NOMO-1 (cell line): ENCODE results near the gene VMP1.
"Not testable (repeated sequence)": the region's sequence is repeated elsewhere in the genome, so short reads cannot be mapped to it uniquely, and the experiment has no call there.

Source experiments
- DNase-seq, 2 experiments: peaks; one replicate each; lab custom pipeline; 2025; ENCODE audit not compliant: unreplicated experiment in 2 of 2; lab: John Stamatoyannopoulos, UW

Gene VMP1

GRCh38 chr17:59853919-59854729, 146.7 kb downstream of the VMP1 start:
- not testable (repeated sequence) for DNase-seq

GRCh38 chr17:59856859-59857794, 149.7 kb downstream of the VMP1 start:
- no peak for DNase-seq

- no peak for DNase-seq
Observed at GRCh38 chr17:59858167-59858816, 150.8 kb downstream of the VMP1 start.

GRCh38 chr17:59858932-59859331, 151.5 kb downstream of the VMP1 start:
- DNase-seq, result no peak

GRCh38 chr17:59859444-59860025, 152.1 kb downstream of the VMP1 start:
- peak in 1 of 2 experiments; percentile 75 for DNase-seq

GRCh38 chr17:59863616-59864015, 156.2 kb downstream of the VMP1 start:
- DNase-seq, result no peak

- no peak for DNase-seq
Observed at GRCh38 chr17:59869941-59870218, 162.4 kb downstream of the VMP1 start.

- DNase-seq, result no peak
Observed at GRCh38 chr17:59870482-59870881, 163.0 kb downstream of the VMP1 start.

- no peak for DNase-seq
Observed at GRCh38 chr17:59872351-59872750, 164.9 kb downstream of the VMP1 start.

- not testable (repeated sequence) for DNase-seq
Observed at GRCh38 chr17:59873414-59873813, 166.0 kb downstream of the VMP1 start.

- no peak for DNase-seq
Observed at GRCh38 chr17:59874376-59874775, 166.9 kb downstream of the VMP1 start.

GRCh38 chr17:59876107-59876506, 168.7 kb downstream of the VMP1 start:
- peak; percentile 30 to 46 for DNase-seq

GRCh38 chr17:59877965-59878364, 170.5 kb downstream of the VMP1 start:
- no peak for DNase-seq

GRCh38 chr17:59878624-59879023, 171.2 kb downstream of the VMP1 start:
- no peak for DNase-seq

- no peak for DNase-seq
Observed at GRCh38 chr17:59884861-59885260, 177.4 kb downstream of the VMP1 start.

GRCh38 chr17:59888145-59888750, 180.8 kb downstream of the VMP1 start:
- DNase-seq, result no peak

GRCh38 chr17:59890720-59891119, 183.3 kb downstream of the VMP1 start:
- DNase-seq, result no peak
